Measurements from ENCODE around the gene FOLR2. TPM values are rescaled to one million over a fixed set of nuclear protein-coding genes. Genes with fewer than 3 reads are reported as not detected.

Gene FOLR2
- total RNA-seq, 1 donor from 2014 or later, result not detected

Other genes with a start within 250 kb of the FOLR2 start
- 2.2 and 4.6 TPM in 2 replicates for gene IL18BP, start 217.9 kb upstream of the FOLR2 start, total RNA-seq
- gene NUMA1, start 136.3 kb upstream of the FOLR2 start, total RNA-seq, result 151 and 225 TPM in 2 replicates
- 2.8 and 7.8 TPM in 2 replicates for gene LRRC51, start 135.9 kb upstream of the FOLR2 start, total RNA-seq
- 100 and 111 TPM in 2 replicates for gene LAMTOR1, start 113.5 kb upstream of the FOLR2 start, total RNA-seq
- not detected in 2 replicates for gene TOMT, start 110.9 kb upstream of the FOLR2 start, total RNA-seq
- gene ANAPC15, start 104.1 kb upstream of the FOLR2 start, total RNA-seq, result 24.7 and 26.8 TPM in 2 replicates
- not detected in 2 replicates for gene FOLR3, start 81.1 kb upstream of the FOLR2 start, total RNA-seq
- 0.14 and 0.68 TPM in 2 replicates for gene FOLR1, start 24.7 kb upstream of the FOLR2 start, total RNA-seq
- 49.9 and 65.3 TPM in 2 replicates for gene INPPL1, start 8.0 kb downstream of the FOLR2 start, total RNA-seq
- not detected in 2 replicates for gene PHOX2A, start 27.4 kb downstream of the FOLR2 start, total RNA-seq
- 54.1 and 66.7 TPM in 2 replicates for gene CLPB, start 217.7 kb downstream of the FOLR2 start, total RNA-seq

Data from dermis blood vessel endothelial cell (primary cell).